Measurements from ENCODE around the gene LPCAT1.
A peak's percentile ranks its signal among the peaks of the same experiment; 100 is the strongest.
"Not testable (repeated sequence)": the region's sequence is repeated elsewhere in the genome, so short reads cannot be mapped to it uniquely, and the experiment has no call there.

LPCAT1 gene, protein sequence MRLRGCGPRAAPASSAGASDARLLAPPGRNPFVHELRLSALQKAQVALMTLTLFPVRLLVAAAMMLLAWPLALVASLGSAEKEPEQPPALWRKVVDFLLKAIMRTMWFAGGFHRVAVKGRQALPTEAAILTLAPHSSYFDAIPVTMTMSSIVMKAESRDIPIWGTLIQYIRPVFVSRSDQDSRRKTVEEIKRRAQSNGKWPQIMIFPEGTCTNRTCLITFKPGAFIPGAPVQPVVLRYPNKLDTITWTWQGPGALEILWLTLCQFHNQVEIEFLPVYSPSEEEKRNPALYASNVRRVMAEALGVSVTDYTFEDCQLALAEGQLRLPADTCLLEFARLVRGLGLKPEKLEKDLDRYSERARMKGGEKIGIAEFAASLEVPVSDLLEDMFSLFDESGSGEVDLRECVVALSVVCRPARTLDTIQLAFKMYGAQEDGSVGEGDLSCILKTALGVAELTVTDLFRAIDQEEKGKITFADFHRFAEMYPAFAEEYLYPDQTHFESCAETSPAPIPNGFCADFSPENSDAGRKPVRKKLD

DNA sequence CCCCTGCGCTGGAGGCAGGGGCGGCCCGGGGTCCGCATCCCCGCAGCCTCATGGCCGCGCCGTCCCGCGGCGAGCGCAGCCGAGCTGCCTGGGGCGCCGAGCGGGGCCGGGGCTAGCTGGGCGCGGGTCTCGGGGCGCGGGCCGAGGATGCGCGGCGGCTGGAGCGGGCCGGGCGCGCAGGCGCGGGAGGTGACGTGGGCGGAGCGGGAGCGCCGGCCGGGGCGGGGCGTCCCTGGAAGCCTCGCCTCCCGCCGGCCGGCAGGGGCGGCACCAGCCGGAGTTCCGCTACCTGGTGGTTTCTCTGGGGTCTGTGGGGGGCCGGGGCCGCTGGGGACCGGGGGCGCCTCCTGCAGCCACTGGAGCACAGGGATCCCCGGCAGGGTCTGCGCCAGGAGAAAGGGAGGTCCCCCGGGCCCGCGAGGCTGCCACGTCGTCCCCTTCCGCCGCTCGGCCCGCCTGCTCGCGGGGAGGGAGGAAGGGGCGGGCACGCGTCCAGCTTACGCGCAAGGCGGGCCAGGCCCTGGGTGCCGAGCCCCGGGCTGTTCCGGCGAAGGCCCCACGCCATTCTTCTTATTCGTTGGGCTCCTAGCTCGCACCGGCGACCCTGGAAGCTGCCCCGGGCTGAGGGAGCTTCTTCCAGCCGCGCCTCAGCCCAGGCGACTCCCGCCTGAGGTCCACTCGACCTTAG lies at the start of gene LPCAT1:
LPCAT1 (minus strand) TSS at position 168 of the 688 bp plus-strand sequence; CDS start at position 52, 116 bp downstream.
- peaks cover 26% of the 10 kb centered on the region for H3K36me3 ChIP-seq (replicated peaks)
- in situ Hi-C loops (cut with MboI; ENCODE audit: low sequenced_read_pairs): no loop called here
- peak; percentile 75 to 78 for DNase-seq (ENCODE audit: low spot score in 2 of 2)

DNA sequence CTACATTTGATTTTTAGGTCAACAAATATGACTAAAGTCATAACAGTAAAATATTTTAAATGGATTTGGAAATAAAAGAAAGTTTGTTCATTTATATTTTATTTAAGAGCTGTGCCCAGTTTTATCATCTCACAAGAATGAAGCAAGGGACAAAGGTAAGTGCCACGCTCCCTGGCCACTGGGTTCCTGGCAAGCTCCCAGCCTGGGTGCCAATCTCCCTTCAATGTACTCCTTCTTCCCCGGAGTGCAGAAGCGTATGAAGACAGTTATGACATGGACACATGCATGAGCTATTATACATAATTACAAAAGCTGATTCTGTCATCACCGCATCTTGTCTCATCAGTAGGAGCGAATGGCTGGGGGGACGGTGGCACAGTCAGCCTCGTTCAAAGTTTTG lies 48.1 kb upstream of the LPCAT1 start:
- H3K9me3 ChIP-seq; H3K27me3 ChIP-seq (ENCODE audit: low read depth); H3K4me1 ChIP-seq; in situ Hi-C loops (cut with MboI; ENCODE audit: low sequenced_read_pairs); H3K4me3 ChIP-seq; DNase-seq (ENCODE audit: low spot score in 2 of 2); H3K36me3 ChIP-seq (replicated peaks): not testable (repeated sequence)

More for the DNA sequence above, at the start of gene LPCAT1:
- Histone ChIP-seq H3K27me3 (ENCODE audit: low read depth) (no peaks in the 10 kb centered on the region; the same call in 1 of the 2 replicates), H3K4me1 (peaks cover 8% of the 10 kb centered on the region), H3K4me3 (peak within 1 kb of the TSS; percentile 57), H3K9me3 (no peaks in the 10 kb centered on the region)

DNA sequence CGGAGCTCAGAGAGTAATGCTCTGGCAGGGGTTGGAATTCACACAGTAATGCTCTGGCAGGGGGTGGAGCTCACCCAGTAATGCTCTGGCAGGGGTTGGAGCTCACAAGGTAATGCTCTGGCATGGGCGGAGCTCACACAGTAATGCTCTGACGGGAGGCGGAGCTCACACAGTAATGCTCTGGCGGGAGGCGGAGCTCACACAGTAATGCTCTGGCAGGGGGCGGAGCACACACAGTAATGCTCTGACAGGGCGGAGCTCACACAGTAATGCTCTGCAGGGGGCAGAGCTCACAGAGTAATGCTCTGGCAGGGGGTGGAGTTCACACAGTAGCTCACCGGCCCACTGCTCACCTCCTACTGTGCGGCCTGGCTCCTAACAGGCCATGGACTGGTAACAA lies 47.2 kb upstream of the LPCAT1 start:
- Histone ChIP-seq H3K27me3 (ENCODE audit: low read depth) (no peaks in the 10 kb centered on the region), H3K9me3 (no peaks in the 10 kb centered on the region), H3K4me3 (no peak overlapping the region), H3K36me3 (replicated peaks) (peaks cover 5% of the 10 kb centered on the region; the same call in 1 of the 2 replicates), H3K4me1 (no peaks in the 10 kb centered on the region)
- in situ Hi-C loops (cut with MboI; ENCODE audit: low sequenced_read_pairs): no loop called here
- no peak for DNase-seq (ENCODE audit: low spot score in 2 of 2)

DNA sequence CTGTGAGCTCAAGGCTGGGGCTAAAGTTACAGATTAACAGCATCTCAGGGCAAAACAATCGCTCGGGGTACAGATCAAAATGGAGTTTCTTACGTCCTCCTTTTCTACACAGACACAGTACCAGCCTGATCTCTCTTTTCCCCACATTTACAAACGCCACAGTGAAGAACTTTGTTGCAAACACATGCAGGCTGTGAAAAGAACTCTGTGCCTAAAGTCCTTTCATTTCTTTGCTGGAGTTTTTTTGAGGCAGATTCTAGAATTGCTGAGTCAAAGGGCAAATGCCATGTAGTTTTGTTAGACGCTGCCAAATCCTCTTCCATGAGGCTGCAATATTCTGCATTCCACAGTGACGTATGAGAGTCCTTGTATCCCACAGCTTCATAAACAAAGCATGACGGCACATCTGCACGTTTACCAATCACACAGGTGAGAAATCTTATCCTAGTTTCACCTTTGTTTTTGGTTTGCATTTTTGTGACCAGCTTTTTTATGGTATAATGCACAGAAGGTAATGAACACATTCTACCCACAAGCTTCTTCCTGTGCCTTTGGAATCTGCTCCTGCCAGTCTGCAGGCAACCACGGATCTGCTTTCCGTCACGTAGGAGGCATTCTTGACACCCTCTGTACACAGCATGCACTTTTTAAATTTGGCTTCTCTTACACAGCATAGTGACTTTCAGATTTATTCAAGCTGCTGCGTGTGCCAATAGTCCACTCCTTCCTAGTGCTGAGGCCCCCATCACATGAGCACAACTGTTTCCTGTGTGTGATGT lies 44.6 kb upstream of the LPCAT1 start:
- Histone ChIP-seq H3K4me1 (no peaks in the 10 kb centered on the region), H3K4me3 (no peak overlapping the region), H3K27me3 (ENCODE audit: low read depth) (no peaks in the 10 kb centered on the region), H3K9me3 (no peaks in the 10 kb centered on the region), H3K36me3 (replicated peaks) (peaks cover 5% of the 10 kb centered on the region; the same call in 1 of the 2 replicates)
- DNase-seq (ENCODE audit: low spot score in 2 of 2): no peak
- in situ Hi-C loops (cut with MboI; ENCODE audit: low sequenced_read_pairs): loop anchor here (5.0 kb wide), 1 partner anchor 1306 kb away; no protein-coding TSS in a partner anchor

DNA sequence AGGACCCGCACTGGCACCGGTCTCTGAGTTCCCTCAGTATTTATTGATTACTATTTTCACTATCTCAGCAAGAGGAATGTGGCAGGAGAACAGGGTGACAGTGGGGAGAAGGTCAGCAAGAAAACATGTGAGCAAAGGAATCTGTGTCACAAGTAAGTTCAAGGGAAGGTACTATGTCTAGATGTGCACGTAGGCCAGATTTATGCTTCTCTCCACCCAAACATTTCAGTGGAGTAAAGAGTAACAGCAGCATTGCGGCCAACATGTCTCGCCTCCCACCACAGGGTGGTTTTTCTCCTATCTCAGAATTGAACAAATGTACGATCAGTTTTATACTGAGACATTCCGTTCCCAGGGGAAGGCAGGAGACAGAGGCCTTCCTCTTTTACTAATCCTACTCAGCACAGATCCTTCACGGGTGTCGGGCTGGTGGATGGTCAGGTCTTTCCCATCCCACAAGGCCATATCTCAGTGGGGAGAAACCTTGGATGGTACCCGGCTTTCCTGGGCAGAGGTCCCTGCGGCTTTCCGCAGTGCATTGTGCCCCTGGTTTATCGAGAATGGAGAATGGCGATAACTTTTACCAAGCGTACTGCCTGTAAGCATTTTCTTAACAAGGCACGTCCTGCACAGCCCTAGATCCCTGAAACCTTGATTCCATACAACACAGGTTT lies 43.9 kb upstream of the LPCAT1 start:
- H3K36me3 ChIP-seq (replicated peaks); H3K27me3 ChIP-seq (ENCODE audit: low read depth); DNase-seq (ENCODE audit: low spot score in 2 of 2); H3K4me3 ChIP-seq; H3K9me3 ChIP-seq; H3K4me1 ChIP-seq: not testable (repeated sequence)
- in situ Hi-C loops (cut with MboI; ENCODE audit: low sequenced_read_pairs): loop anchor here (5.0 kb wide), 1 partner anchor 1305 kb away; no protein-coding TSS in a partner anchor

DNA sequence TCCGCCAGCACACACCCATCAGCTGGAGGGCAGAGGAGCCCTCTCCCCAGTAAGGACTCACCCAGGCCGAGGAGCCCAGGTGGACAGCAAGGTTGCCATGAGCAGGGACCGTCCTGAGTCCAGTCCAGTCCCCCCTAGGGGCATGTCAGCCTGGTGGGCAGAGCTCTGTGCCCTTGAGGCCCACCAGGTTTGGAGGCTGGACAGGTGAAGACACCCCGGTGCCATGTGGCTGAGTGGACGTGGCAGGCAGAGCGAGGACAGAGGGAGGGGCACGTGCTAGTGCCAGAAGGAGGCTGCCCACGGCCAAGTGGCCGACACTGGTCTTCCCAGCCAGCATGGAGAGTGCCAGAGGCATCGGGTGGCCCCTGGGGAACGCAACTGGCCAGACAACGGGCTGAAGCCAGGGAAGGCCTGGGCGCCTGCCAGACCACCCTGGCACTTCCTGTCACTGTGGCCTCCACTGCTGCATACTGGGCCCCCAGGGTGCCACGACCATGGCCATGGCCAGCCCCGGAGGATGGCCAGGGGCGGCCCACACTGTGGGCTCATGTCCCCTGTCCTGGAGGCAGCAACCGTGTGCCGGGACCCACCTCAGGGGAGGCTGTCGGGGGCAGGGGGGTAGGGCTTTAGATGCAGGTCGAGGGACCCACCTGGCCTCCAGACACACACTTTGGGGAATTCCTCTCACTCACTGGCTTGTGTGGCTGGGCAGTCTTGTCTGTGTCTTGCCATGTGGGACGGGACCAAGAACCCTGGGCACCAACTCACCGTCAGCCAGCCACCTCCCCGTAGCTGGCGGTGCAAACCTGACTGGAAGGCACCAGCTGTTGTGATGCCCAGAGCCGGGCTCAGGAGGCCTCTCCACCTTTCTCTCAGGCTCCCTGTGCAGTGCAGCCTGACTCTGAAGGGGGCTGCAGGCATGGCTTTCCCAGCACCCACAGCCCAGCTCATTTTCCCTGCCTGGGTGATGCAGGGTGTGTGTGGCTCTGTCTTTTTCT lies 42.3 kb upstream of the LPCAT1 start:
- no peak for DNase-seq (ENCODE audit: low spot score in 2 of 2)
- Histone ChIP-seq H3K9me3 (no peaks in the 10 kb centered on the region), H3K4me3 (no peak overlapping the region), H3K4me1 (no peaks in the 10 kb centered on the region), H3K27me3 (ENCODE audit: low read depth) (no peaks in the 10 kb centered on the region), H3K36me3 (replicated peaks) (peaks cover under 1% of the 10 kb centered on the region; the same call in 1 of the 2 replicates)
- in situ Hi-C loops (cut with MboI; ENCODE audit: low sequenced_read_pairs): loop anchor here (5.0 kb wide), 1 partner anchor 1304 kb away; no protein-coding TSS in a partner anchor

DNA sequence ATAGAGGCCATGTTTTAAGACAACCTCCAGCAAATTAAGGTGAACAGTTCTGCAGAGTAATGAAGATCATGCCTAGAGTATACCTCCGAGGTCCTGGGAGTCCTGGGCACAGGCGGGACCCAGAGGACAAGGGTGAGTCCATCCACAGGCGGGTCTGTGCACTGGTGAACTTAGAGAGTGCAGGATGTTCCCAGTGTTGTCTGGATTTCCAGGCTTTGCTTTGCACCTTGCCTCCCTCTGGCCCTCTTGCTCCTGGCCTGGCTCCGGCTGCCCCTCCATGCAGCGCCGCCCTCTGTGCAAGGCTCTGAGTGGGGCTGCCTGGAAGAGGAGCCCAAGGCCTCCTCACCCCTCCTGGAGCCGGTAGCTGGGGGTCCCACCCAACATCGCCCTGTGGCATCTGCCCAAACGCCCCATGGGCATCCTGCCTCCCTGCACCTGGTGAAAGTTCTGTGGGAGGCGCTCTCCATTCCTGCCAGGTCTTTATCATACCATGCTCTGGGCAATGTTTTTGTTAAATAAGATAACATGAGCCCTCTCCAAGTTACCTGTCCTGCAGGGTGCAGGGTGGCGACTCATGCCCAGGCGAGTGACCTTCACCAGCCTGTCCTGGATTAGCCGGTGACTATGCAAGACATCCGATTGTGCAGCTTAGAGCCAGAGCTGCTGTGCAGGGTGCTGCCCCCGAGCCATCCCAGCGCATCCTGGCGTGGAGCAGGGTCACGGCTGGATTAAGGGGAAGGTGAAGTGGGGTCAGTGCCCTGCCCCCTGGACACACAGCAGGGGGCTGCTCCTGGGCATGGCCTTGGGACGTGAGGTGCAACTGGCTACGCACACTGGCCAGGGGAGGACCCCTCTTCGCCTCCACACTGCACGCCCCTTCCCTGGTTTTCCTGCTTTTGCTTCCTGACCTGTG lies 41.3 kb upstream of the LPCAT1 start:
- no peaks in the 10 kb centered on the region for H3K36me3 ChIP-seq (replicated peaks)
- in situ Hi-C loops (cut with MboI; ENCODE audit: low sequenced_read_pairs): loop anchor here (5.0 kb wide), 1 partner anchor 1303 kb away; no protein-coding TSS in a partner anchor
- H3K4me3 ChIP-seq: no peak overlapping the region
- H3K27me3 ChIP-seq (ENCODE audit: low read depth): no peaks in the 10 kb centered on the region
- no peak for DNase-seq (ENCODE audit: low spot score in 2 of 2)
- H3K9me3 ChIP-seq: no peaks in the 10 kb centered on the region
- no peaks in the 10 kb centered on the region for H3K4me1 ChIP-seq

DNA sequence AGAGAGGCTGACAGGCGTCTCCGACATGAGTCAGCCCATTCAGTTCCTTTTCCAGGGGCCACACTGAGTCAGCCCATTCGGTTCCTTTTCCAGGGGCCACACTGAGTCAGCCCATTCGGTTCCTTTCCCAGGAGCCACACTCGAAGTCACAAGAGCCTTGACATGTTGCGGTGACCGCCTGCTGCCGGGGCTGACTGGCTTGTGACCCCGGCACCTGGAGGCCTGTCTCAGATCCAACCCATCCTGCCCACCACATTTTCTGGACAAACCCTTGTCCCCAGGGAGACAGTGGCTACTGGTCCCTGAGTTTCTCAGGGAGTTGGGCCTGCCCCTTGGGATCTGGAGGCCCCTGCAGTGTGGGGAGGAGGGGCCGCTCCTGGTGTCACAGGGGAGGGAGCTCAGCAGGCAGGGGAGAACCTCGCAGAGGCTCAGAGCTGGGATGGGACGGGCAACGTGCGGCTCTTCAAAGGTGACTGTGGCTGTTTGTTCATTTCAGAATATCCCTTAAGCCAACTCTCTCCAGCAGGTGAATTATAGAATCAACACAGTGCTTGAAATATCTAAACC lies 40.5 kb upstream of the LPCAT1 start:
- in situ Hi-C loops (cut with MboI; ENCODE audit: low sequenced_read_pairs): no loop called here
- Histone ChIP-seq H3K4me1 (no peaks in the 10 kb centered on the region), H3K9me3 (no peaks in the 10 kb centered on the region), H3K27me3 (ENCODE audit: low read depth) (no peaks in the 10 kb centered on the region), H3K36me3 (replicated peaks) (no peaks in the 10 kb centered on the region), H3K4me3 (no peak overlapping the region)
- no peak for DNase-seq (ENCODE audit: low spot score in 2 of 2)

DNA sequence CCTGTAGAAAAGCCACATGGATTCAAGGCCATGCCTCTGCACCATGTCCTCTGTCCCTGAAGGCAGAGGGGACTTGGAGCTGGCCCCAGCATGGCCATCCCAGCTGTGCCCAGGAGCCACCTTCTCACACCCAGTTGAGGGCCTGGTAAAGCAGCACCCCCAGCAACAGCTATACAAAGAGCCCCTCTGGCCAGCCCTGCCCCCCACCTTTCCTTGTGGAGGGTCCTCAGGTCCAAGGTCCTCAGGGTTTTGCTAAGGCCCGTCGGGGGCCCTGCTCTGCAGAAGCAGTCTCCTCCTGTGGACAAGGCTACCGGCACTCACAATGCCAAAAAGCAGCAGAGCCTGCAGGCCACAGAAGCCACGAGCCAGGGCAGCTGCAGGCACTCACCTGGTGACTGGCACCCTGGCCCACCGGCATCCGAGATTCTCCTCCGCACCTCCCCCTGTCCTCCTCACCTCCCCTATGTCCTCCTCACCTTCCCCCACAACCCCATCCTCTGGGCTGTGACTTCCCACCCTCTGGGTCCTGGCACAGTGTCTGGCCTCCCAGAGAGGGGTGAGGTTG lies 39.9 kb upstream of the LPCAT1 start:
- no peak for DNase-seq (ENCODE audit: low spot score in 2 of 2)

DNA sequence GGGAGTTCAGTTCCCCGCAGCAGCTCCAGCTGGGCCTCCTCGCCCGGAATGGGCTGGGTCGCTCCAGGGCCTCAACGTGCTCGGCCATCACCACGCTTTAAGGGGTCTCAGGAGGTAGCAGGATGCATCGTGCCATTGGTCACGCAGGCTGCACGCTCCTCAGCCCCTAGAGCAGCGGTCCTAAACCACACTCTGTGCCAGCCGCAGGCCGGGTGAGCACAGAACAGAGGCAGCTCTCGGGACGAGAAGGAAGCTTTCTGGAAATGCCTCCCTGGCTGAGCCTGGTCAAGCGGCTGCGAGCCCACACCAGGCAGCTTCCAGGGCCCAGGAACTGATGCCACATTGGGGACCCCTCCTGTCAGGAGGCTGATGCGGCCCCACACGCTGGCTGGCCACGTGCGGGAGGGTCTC lies 39.3 kb upstream of the LPCAT1 start:
- Histone ChIP-seq H3K27me3 (ENCODE audit: low read depth) (no peaks in the 10 kb centered on the region), H3K4me3 (no peak overlapping the region), H3K4me1 (no peaks in the 10 kb centered on the region), H3K9me3 (no peaks in the 10 kb centered on the region), H3K36me3 (replicated peaks) (no peaks in the 10 kb centered on the region)
- DNase-seq (ENCODE audit: low spot score in 2 of 2): no peak
- in situ Hi-C loops (cut with MboI; ENCODE audit: low sequenced_read_pairs): no loop called here

More for the DNA sequence above, 39.9 kb upstream of the LPCAT1 start:
- Histone ChIP-seq H3K4me1 (no peaks in the 10 kb centered on the region), H3K36me3 (replicated peaks) (no peaks in the 10 kb centered on the region), H3K9me3 (no peaks in the 10 kb centered on the region), H3K27me3 (ENCODE audit: low read depth) (no peaks in the 10 kb centered on the region), H3K4me3 (no peak overlapping the region)
- in situ Hi-C loops (cut with MboI; ENCODE audit: low sequenced_read_pairs): no loop called here

DNA sequence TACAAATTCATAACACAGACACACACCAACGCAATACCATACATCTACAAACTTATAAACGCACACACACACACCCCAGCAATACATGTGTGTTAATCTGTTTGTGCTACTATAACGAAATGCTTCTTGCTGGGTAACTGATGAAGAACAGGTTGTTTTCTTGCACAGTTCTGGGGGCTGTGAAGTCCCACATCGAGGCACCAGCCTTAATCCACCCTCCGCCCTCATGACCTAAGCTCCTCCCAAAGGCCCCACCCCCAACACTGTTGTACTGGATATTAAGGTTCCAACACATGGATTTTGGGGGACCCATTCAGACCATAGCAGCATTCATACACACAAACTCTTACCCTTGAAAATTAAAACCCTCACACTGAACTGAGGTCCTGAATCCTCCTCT lies 38.8 kb upstream of the LPCAT1 start:
- Histone ChIP-seq H3K4me3 (no peak overlapping the region), H3K9me3 (no peaks in the 10 kb centered on the region), H3K4me1 (no peaks in the 10 kb centered on the region), H3K36me3 (replicated peaks) (no peaks in the 10 kb centered on the region), H3K27me3 (ENCODE audit: low read depth) (no peaks in the 10 kb centered on the region)
- in situ Hi-C loops (cut with MboI; ENCODE audit: low sequenced_read_pairs): no loop called here
- no peak for DNase-seq (ENCODE audit: low spot score in 2 of 2)

All from HAP-1 (cell line).